GM12801 (cell line): ENCODE results near the gene CD33.

ENCODE experiments used
- TF ChIP-seq, protein P1 (sequence below): IDR thresholded peaks from one replicate; pipeline ENCODE4 v1.5.1; 2011; ENCODE audit warnings: control low read depth; ENCODE audit not compliant: insufficient read length; ENCODE audit errors: extremely low read depth

CD33 gene

DNA sequence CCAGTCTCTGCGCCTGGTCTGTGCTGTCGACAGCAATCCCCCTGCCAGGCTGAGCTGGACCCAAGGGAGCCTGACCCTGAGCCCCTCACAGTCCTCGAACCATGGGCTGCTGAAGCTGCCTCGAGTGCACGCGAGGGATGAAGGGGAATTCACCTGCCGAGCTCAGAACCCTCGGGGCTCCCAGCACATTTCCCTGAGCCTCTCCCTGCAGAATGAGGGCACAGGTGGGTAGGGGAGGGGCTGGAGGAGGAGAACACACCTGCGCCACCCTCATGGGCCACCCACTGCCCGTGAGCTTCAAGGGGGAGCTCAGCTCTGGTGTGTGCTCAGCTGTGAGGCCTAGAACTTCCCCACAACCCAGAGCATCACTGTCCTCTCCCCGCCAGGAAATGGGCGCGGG, 38.6 kb upstream of the CD33 start:
- TF ChIP-seq, protein P1, sequence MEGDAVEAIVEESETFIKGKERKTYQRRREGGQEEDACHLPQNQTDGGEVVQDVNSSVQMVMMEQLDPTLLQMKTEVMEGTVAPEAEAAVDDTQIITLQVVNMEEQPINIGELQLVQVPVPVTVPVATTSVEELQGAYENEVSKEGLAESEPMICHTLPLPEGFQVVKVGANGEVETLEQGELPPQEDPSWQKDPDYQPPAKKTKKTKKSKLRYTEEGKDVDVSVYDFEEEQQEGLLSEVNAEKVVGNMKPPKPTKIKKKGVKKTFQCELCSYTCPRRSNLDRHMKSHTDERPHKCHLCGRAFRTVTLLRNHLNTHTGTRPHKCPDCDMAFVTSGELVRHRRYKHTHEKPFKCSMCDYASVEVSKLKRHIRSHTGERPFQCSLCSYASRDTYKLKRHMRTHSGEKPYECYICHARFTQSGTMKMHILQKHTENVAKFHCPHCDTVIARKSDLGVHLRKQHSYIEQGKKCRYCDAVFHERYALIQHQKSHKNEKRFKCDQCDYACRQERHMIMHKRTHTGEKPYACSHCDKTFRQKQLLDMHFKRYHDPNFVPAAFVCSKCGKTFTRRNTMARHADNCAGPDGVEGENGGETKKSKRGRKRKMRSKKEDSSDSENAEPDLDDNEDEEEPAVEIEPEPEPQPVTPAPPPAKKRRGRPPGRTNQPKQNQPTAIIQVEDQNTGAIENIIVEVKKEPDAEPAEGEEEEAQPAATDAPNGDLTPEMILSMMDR = no peak

DNA sequence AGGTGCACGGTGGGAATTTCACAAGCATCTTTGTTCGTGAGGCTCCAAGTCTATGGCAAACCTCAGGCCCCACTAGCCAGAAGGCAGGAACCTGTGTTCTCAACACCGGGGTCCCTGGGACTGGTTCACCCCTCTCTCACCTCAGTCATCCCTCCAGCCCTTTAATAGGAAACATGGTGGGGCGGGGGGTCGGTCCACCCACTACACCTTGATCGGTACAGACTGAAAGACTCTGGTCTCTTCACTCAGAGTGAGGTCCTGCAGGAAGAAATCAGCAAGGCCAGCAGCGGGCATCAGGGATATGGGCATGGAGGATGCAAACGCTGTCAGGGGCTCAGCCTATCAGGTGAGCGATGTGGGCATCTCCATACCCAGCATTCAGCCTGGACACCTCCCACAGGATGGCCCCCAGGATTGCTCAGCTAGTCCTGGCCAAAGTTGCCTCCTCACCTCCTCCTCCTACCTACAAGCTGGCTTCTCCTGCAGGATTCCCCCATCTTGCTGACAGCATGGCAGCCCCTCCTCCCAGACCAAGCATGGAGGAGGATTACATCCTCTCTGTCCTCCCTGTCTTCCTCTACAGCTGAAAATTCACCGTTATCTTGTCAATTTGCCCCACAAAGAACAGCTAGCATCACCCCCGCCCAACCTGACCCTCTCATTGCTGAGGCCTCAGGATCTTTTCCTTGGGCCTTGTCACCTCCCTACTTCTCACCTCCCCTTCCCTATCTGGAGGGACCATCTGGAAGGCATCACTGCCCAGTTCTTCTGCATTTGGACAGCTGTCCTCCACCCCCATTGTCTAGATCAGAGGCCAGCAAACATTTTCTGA, 37.3 kb upstream of the CD33 start:
- TF ChIP-seq, protein P1 = no peak

DNA sequence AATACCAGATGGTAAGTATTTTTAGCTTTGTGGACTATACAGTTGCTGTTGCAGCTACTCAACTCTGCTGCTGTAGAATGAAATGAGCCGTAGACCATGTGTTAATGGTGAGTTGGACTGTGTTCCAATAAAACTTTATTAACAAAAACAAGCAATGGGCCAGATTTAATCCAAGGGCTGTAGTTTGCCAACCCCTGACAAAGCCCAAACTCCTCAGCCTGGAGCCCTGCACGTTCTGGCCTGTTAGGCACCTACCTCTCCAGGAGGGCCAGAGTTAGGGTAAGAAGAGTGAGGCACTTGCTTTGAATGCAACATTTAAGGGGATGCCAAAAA, 36.7 kb upstream of the CD33 start:
- TF ChIP-seq, protein P1 = no peak

DNA sequence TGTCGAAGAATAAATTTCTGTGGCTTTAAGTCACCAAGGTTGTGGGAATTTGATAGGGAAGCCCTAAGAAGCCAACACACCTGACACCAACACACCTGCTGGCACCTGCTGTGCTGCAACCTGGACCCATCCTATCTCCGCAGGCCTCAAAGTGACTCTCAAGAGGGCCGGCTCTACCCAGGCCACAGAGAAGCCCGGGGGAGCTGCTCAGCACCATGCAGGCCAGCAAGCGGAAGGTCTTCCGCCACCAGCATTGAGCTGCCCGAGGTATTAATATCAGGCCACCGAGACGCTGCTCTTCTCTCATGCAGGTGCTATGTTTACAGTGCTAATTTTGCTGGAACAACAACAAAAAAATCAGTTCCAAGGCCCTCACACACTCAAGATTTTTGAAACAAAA, 32.2 kb upstream of the CD33 start:
- TF ChIP-seq, protein P1 = no peak

DNA sequence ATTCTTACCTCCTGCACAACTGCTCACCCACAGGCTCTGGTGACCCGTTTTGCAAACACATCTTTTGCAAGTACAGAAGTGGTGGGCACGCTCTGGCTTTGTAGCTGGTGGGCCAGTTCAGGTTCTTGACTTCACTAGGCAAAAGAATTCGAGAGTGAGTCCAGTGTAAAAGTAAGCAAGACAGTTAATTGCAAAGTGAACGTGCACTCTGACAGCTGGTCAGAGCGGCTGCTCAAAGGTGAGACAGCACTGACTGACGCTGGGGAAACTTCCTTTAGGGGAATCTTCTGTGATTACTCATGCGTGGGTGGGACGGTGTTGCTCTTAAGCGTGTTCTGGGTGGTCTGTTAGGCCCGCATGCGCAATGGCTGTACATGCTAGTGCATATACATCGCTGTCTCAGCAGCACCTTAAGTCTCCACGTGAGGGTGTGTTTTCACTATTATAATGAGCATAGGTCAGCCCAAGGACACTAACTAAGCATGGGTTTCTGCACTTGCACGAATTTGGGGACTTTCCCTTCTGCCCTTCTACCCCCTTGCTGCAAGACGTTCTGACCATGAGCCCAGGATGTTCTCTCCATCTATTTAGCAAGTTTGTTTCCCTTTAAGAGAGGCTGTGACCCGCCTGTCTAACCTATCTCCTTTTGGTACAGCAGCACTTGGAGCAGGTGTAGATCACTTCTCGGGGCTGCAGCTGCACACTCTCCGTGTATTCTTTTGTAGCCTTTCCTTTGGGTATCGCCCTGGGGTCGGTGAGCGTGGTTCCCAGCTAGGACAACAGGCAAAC, 30.2 kb upstream of the CD33 start:
- TF ChIP-seq, protein P1 = no peak

DNA sequence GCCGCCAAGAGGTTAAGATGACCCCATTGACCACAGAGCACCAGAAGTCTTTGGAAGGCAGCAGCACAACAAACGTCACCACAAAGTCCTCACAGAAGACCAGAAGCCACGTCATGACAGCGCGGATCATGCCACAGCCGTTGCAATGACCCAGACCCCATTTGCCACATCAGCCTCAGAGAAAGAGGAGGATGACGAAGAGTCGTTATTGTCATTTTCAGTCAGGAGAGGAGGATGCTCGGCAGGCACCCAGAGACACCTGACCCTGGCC, 29.6 kb upstream of the CD33 start:
- TF ChIP-seq, protein P1 = no peak

DNA sequence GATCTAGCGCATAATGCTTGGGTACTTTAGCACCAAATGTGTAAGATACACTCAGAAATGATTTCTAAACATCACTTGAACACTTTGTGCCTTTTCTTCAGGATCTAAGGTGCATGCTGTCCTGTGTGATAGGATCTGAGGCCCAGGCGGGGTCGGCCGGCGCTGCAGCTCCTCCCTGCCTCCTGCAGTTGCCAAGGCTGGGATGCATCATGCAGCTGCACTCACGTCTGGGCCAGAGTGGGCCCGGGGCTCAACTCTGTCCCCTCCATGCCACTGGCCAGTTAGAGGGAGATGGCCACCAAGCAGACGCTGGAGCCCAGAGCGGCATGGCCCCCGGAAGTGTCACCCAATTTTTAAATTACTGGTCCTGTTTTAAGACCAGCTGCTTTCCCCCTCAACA, 29.3 kb upstream of the CD33 start:
- TF ChIP-seq, protein P1 = no peak
